Fibroblast of villous mesenchyme (primary cell): ENCODE measurements around the gene ADCY2. TPM values are rescaled to one million over a fixed set of nuclear protein-coding genes. Genes with fewer than 3 reads are reported as not detected.

ENCODE experiments used
- DNase-seq: peaks from one replicate; pipeline ENCODE4 v3.0.0-alpha.2; 2010; ENCODE audit warnings: low read depth
- H3K4me3 ChIP-seq: 2 replicates; pipeline ENCODE4 v1.5.1; 2011; ENCODE audit warnings: low read depth, mild to moderate bottlenecking, low read length
- total RNA-seq: library from RNA; depleted of rRNA; stranded (reverse); fragments of >200 nt; gene quantifications from 2 replicates; pipeline ENCODE4 v1.2.3, GENCODE V29; 2012
- TF ChIP-seq, protein P1 (sequence below): IDR thresholded peaks from 2 replicates; pipeline ENCODE4 v1.5.1; 2012; ENCODE audit warnings: low read depth, mild to moderate bottlenecking, low read length; ENCODE audit not compliant: insufficient read depth

The ADCY2 gene
- total RNA-seq, 1 donor, result under 0.01 TPM

DNA sequence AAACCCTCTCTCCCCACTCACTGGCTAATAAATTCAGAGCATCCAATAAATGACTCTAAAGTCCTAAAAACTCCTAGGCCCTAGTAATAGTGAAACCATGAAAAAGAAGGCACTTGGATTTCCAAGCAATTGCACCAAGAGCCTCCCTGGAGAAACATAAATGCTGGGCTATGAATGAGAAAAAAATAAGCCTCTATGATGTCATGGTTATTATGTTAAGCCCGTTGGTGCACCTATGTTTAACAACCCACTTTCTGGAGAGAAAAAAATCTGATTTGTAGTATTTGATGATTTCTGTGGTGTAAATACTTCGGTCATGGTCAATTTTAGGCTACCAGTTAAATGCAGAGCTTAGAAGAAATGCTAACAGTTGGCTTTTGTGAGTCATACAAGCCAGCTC lies 446.6 kb downstream of the ADCY2 start:
- no peak overlapping the region for H3K4me3 ChIP-seq
- no peak for DNase-seq
- TF ChIP-seq, protein P1, sequence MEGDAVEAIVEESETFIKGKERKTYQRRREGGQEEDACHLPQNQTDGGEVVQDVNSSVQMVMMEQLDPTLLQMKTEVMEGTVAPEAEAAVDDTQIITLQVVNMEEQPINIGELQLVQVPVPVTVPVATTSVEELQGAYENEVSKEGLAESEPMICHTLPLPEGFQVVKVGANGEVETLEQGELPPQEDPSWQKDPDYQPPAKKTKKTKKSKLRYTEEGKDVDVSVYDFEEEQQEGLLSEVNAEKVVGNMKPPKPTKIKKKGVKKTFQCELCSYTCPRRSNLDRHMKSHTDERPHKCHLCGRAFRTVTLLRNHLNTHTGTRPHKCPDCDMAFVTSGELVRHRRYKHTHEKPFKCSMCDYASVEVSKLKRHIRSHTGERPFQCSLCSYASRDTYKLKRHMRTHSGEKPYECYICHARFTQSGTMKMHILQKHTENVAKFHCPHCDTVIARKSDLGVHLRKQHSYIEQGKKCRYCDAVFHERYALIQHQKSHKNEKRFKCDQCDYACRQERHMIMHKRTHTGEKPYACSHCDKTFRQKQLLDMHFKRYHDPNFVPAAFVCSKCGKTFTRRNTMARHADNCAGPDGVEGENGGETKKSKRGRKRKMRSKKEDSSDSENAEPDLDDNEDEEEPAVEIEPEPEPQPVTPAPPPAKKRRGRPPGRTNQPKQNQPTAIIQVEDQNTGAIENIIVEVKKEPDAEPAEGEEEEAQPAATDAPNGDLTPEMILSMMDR, result no peak

DNA sequence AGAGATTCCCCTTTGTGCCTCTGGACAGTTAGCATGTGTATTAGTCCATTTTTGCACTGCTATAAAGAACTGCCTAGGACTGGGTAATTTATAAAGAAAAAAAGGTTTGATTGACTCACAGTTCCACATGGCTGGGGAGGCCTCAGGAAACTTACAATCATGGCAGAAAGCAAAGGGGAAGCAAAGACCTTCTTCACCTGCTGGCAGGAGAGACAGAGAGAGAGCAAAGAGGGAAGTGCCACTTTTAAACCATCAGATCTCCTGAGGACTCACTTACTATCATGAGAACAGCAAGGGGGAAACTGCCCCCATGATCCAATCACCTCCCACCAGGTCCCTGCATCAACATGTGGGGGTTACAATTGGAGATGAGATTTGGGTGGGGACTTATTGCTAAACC lies 449.0 kb downstream of the ADCY2 start:
- TF ChIP-seq, protein P1, result no peak
- no peak for DNase-seq
- H3K4me3 ChIP-seq, result no peak overlapping the region

DNA sequence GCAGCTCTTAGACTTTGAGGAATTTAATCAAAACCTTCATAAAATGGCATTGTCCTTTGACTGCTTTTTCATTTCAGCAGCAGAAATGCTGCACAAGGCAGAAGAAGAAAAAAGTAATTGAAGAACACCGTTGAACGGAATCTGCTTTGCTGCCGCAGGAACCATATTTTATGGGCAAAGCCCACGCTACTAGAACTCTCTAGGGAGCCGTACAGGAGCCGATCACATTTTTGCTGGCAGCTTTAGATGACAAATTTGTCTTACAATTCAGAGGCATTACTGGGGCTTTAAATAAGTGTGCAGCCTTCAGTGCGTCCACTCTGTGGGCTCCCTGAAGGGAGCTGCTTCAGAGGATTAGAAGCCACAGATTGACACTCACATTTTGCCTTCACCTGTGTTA lies 449.6 kb downstream of the ADCY2 start:
- TF ChIP-seq, protein P1, result no peak
- DNase-seq, result no peak

DNA sequence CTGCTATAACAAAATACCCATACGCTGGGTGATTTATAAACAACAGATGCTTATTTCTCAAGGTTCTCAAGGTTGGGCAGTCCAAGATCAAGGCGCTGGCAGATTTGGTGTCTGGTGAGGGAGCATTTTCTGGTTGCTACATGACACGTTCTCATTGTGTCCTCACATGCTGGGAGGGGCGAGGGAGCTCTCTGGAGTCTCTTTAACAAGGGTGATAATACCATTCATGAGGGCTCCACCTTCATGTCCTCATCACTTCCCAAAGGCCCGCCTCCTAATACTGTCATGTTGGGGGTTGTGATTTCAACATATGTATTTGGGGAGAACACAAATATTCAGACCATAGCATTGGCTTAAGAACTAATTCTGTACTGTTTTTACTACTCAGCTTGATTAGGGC lies 450.4 kb downstream of the ADCY2 start:
- H3K4me3 ChIP-seq, result no peak overlapping the region
- no peak for DNase-seq
- TF ChIP-seq, protein P1, result no peak

More for the DNA sequence above, 449.6 kb downstream of the ADCY2 start:
- H3K4me3 ChIP-seq, result no peak overlapping the region

DNA sequence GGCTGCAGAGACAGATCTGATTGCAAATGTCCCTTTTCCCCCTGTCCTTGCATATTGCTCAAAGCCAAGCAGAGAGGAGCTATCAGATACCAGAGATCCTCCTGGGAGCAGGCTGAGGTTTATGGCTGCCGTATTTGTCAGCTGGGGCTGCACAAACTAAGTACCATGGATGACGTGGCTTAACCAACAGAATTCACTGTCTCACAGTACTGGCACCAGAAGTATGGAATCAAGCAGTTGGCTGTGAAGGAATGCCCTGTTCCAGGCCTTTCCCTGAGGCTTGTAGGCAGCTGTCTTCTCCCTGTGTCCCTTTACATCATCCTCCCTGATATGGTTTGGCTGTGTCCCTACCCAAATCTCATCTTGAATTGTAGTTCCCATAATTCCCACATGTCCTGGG lies 452.4 kb downstream of the ADCY2 start:
- TF ChIP-seq, protein P1, result no peak
- no peak for DNase-seq
- no peak overlapping the region for H3K4me3 ChIP-seq

DNA sequence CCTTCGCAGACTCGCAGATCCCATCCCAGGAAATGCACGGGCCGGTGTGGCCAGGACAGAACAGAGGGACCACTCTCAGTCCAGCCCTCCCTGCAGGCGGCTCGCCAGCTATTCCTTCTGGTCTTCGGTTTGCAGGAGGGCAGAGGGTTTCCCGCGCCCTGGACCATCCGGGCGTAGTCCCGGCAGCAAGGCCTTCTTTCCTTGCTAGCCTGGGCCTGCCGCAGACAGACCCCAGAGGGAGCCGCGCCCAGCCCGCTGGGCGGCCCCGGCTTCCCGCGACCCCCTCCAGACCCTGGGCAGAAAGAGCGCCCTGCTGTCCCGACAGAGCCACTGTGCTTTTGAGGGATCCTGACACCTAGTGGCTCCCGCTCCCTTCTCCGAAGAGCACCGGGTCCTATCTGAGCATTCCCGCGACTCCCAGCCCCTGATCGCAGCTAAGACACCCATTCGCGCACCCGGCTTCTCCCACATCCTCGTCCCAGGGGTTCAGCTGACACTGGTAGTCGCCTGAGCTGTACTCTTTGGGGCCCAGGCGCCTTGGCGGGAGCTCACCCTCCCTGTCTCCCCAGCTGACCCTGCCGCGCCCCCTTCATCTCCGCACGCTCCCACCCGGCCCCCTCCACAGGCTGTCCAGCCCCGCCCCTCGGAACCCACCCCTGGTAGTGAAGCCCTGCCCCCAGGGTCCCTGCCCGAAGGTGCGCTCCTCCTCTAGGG lies 453.9 kb downstream of the ADCY2 start:
- H3K4me3 ChIP-seq, result peak overlapping the region; percentile 49
- TF ChIP-seq, protein P1, result no peak
- DNase-seq, result no peak
